ENCODE results near the gene TPK1.
"Not testable (repeated sequence)": the region's sequence is repeated elsewhere in the genome, so short reads cannot be mapped to it uniquely, and the experiment has no call there.

The TPK1 gene

GRCh38 chr7:144596953-144597352 lies 238.9 kb downstream of the TPK1 start:
- DNase-seq, result no peak

- no peak for DNase-seq
Observed at GRCh38 chr7:144594580-144594979, 241.3 kb downstream of the TPK1 start.

- DNase-seq, result no peak
Observed at GRCh38 chr7:144588559-144589051, 247.2 kb downstream of the TPK1 start.

GRCh38 chr7:144587701-144588100 lies 248.2 kb downstream of the TPK1 start:
- no peak for DNase-seq

- no peak for DNase-seq
Observed at GRCh38 chr7:144584726-144585125, 251.1 kb downstream of the TPK1 start.

- no peak for DNase-seq
Observed at GRCh38 chr7:144579687-144580086, 256.2 kb downstream of the TPK1 start.

GRCh38 chr7:144575456-144575855 lies 260.4 kb downstream of the TPK1 start:
- no peak for DNase-seq

GRCh38 chr7:144574753-144575152 lies 261.1 kb downstream of the TPK1 start:
- not testable (repeated sequence) for DNase-seq

- DNase-seq, result no peak
Observed at GRCh38 chr7:144568233-144568632, 267.6 kb downstream of the TPK1 start.

GRCh38 chr7:144565586-144565985 lies 270.3 kb downstream of the TPK1 start:
- no peak for DNase-seq

GRCh38 chr7:144549861-144550260 lies 286.0 kb downstream of the TPK1 start:
- DNase-seq, result no peak

GRCh38 chr7:144548556-144548955 lies 287.3 kb downstream of the TPK1 start:
- no peak for DNase-seq

- no peak for DNase-seq
Observed at GRCh38 chr7:144547888-144548287, 288.0 kb downstream of the TPK1 start.

GRCh38 chr7:144546782-144547181 lies 289.1 kb downstream of the TPK1 start:
- DNase-seq, result no peak

GRCh38 chr7:144545330-144545729 lies 290.5 kb downstream of the TPK1 start:
- DNase-seq, result no peak

- DNase-seq, result no peak
Observed at GRCh38 chr7:144534655-144535395, 301.0 kb downstream of the TPK1 start.

- DNase-seq, result no peak
Observed at GRCh38 chr7:144534196-144534595, 301.7 kb downstream of the TPK1 start.

- no peak for DNase-seq
Observed at GRCh38 chr7:144531181-144531580, 304.7 kb downstream of the TPK1 start.

- no peak for DNase-seq
Observed at GRCh38 chr7:144529269-144529926, 306.5 kb downstream of the TPK1 start.

GRCh38 chr7:144528536-144529045 lies 307.3 kb downstream of the TPK1 start:
- no peak for DNase-seq

GRCh38 chr7:144527051-144527471 lies 308.8 kb downstream of the TPK1 start:
- no peak for DNase-seq

- no peak for DNase-seq
Observed at GRCh38 chr7:144525956-144526355, 309.9 kb downstream of the TPK1 start.

- DNase-seq, result no peak
Observed at GRCh38 chr7:144524271-144524670, 311.6 kb downstream of the TPK1 start.

GRCh38 chr7:144523621-144524020 lies 312.2 kb downstream of the TPK1 start:
- DNase-seq, result no peak

Data from CD4-positive, alpha-beta T cell treated with Interferon alpha-2 for 1 hour (primary cell).